PFSK-1 (cell line): ENCODE measurements around the gene SEC16B.

Experiments
- FOXP2 ChIP-seq: optimal IDR thresholded peaks from 2 replicates; pipeline ENCODE3; 2011; ENCODE audit warnings: borderline replicate concordance, control low read depth, inconsistent platforms; ENCODE audit not compliant: insufficient read depth; ENCODE audit errors: extremely low read length, extremely low read depth
- POLR2AphosphoS5 ChIP-seq: IDR thresholded peaks from 2 replicates; pipeline ENCODE4 v1.6.1; 2012; ENCODE audit warnings: low read depth, mild to moderate bottlenecking, control low read depth, low read length, moderate library complexity
- SIN3A ChIP-seq: IDR thresholded peaks from 2 replicates; pipeline ENCODE4 v1.6.1; 2012; ENCODE audit warnings: mild to moderate bottlenecking, low read length, moderate library complexity, borderline replicate concordance; ENCODE audit not compliant: insufficient read depth
- TAF1 ChIP-seq: IDR thresholded peaks from 2 replicates; pipeline ENCODE4 v1.6.1; 2012; ENCODE audit warnings: low read length, control low read depth, borderline replicate concordance; ENCODE audit not compliant: insufficient read depth
- TF ChIP-seq, protein P1 (sequence below), 2 experiments: IDR thresholded peaks; 2 replicates each; pipeline versions ENCODE4 v1.6.1 to v1.8.0; 2011 to 2012; ENCODE audit warnings: low read depth in 2 of 2, low read length in 2 of 2, control low read depth in 1 of 2, inconsistent platforms in 1 of 2, mild to moderate bottlenecking in 1 of 2, moderate library complexity in 1 of 2; ENCODE audit not compliant: insufficient read depth in 1 of 2

Gene SEC16B

DNA sequence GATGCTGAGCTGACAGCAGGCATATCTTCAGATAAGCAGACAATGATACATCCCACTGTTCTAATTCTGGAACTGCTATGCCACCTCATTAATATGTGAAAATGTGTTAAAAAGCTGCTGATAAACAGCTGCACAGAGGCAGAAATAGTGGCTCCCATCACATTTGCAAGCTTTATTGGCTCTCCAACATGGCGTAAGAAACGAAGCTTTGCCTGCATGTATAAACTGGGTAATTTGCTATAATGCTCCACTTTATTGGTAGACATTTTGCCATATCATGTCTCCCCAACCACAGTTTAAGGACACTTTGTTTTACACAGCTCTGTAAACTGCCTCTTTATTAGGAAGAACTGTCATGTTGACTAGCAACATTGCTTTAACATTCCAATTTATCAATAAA is 49.8 kb downstream of the SEC16B start:
- TF ChIP-seq TAF1 (no peak), FOXP2 (no peak), POLR2AphosphoS5 (no peak)
- TF ChIP-seq, protein P1, sequence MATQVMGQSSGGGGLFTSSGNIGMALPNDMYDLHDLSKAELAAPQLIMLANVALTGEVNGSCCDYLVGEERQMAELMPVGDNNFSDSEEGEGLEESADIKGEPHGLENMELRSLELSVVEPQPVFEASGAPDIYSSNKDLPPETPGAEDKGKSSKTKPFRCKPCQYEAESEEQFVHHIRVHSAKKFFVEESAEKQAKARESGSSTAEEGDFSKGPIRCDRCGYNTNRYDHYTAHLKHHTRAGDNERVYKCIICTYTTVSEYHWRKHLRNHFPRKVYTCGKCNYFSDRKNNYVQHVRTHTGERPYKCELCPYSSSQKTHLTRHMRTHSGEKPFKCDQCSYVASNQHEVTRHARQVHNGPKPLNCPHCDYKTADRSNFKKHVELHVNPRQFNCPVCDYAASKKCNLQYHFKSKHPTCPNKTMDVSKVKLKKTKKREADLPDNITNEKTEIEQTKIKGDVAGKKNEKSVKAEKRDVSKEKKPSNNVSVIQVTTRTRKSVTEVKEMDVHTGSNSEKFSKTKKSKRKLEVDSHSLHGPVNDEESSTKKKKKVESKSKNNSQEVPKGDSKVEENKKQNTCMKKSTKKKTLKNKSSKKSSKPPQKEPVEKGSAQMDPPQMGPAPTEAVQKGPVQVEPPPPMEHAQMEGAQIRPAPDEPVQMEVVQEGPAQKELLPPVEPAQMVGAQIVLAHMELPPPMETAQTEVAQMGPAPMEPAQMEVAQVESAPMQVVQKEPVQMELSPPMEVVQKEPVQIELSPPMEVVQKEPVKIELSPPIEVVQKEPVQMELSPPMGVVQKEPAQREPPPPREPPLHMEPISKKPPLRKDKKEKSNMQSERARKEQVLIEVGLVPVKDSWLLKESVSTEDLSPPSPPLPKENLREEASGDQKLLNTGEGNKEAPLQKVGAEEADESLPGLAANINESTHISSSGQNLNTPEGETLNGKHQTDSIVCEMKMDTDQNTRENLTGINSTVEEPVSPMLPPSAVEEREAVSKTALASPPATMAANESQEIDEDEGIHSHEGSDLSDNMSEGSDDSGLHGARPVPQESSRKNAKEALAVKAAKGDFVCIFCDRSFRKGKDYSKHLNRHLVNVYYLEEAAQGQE (IDR thresholded peaks at IDR 0.05; ENCODE audit: insufficient read depth in 1 of 2, low read depth in 2 of 2, low read length in 2 of 2): no peak

- TF ChIP-seq, protein P1 (IDR thresholded peaks at IDR 0.05; ENCODE audit: insufficient read depth in 1 of 2, low read depth in 2 of 2, low read length in 2 of 2): no peak
- no peak for TF ChIP-seq POLR2AphosphoS5
- no peak for TF ChIP-seq FOXP2
- no peak for TF ChIP-seq TAF1
- TF ChIP-seq SIN3A: no peak
These were observed 54.2 kb downstream of the SEC16B start for GRCh38 chr1:177915641-177916040.

GRCh38 chr1:177914603-177915002 is 55.3 kb downstream of the SEC16B start:
- no peak for TF ChIP-seq FOXP2
- TF ChIP-seq, protein P1 (IDR thresholded peaks at IDR 0.05; ENCODE audit: insufficient read depth in 1 of 2, low read depth in 2 of 2, low read length in 2 of 2): no peak
- no peak for TF ChIP-seq TAF1
- no peak for TF ChIP-seq SIN3A
- no peak for TF ChIP-seq POLR2AphosphoS5

DNA sequence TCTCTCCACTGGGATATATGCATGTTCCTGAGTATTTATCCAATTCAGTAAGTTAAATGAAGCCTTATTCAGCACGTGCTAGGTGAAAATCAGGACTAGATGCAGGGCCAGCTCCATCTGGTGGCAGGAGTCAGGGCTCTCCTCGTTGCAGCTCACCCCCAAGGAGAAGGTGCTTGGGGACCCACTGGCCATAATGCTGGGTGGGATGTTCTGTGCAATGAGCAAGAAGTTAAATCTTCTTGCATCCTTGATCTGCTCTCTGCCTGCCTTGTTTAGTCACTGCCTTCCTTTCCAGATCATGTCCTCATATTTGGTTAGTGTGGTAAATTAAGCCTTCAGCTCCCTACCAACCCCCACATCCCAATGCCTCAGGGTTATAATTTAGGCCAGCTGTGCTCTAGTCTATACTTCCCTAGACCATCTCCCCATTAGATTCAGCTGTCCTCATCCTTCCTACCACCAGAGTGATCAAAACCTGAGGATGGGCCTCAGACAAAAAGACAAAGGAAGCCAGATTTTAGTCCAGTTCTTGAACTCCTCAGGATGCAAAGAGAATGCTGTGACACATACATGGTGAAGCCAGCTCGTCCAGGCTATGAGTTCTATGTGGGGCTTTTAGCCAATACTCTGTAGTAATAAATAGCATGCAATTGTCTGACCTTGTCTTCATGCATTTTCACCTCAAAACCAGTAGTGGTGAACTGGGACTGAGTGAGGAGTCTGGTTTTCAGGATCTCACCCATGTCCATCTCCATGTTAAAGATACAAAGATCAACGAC is 55.9 kb downstream of the SEC16B start:
- TF ChIP-seq POLR2AphosphoS5 (no peak), TAF1 (no peak), SIN3A (no peak), FOXP2 (no peak)
- TF ChIP-seq, protein P1 (IDR thresholded peaks at IDR 0.05; ENCODE audit: insufficient read depth in 1 of 2, low read depth in 2 of 2, low read length in 2 of 2): no peak
